HG03565 (cell line): ENCODE measurements around the gene PNCK.
"Not testable (repeated sequence)": the region's sequence is repeated elsewhere in the genome, so short reads cannot be mapped to it uniquely, and the experiment has no call there.

Experiments used
- ATAC-seq: cut with Tn5 transposase; IDR thresholded peaks from one replicate; pipeline ENCODE4 v1.9.1; 2021; ENCODE audit warnings: mild to moderate bottlenecking, moderate library complexity; ENCODE audit not compliant: unreplicated experiment

The PNCK gene

GRCh38 chrX:153686711-153687110 lies 13.1 kb upstream of the PNCK start:
- ATAC-seq: no peak

- no peak for ATAC-seq
These were observed 12.4 kb upstream of the PNCK start for GRCh38 chrX:153685751-153686696.

GRCh38 chrX:153685156-153685536 lies 11.5 kb upstream of the PNCK start:
- ATAC-seq: no peak

- no peak for ATAC-seq
These were observed 11.0 kb upstream of the PNCK start for GRCh38 chrX:153684467-153685155.

GRCh38 chrX:153683486-153683885 lies 9.9 kb upstream of the PNCK start:
- ATAC-seq: not testable (repeated sequence)

- no peak for ATAC-seq
These were observed 7.6 kb upstream of the PNCK start for GRCh38 chrX:153681175-153681574.

GRCh38 chrX:153674219-153674851 lies 722 bp upstream of the PNCK start:
- no peak for ATAC-seq

- no peak for ATAC-seq
These were observed 834 bp downstream of the PNCK start for GRCh38 chrX:153672531-153673427.

- no peak for ATAC-seq
These were observed 1.8 kb downstream of the PNCK start for GRCh38 chrX:153671589-153672530.

GRCh38 chrX:153670748-153671588 lies 2.6 kb downstream of the PNCK start:
- ATAC-seq: no peak

- no peak for ATAC-seq
These were observed 3.5 kb downstream of the PNCK start for GRCh38 chrX:153669901-153670731.

- ATAC-seq: no peak
These were observed 4.3 kb downstream of the PNCK start for GRCh38 chrX:153669174-153669890.

GRCh38 chrX:153668423-153669173 lies 5.0 kb downstream of the PNCK start:
- ATAC-seq: no peak

- no peak for ATAC-seq
These were observed 5.6 kb downstream of the PNCK start for GRCh38 chrX:153667956-153668396.

- no peak for ATAC-seq
These were observed 6.2 kb downstream of the PNCK start for GRCh38 chrX:153667281-153667955.
